HG03571 (cell line): Measurements from ENCODE around the gene ZNF419.

ENCODE experiments used
- ATAC-seq: cut with Tn5 transposase; IDR thresholded peaks from one replicate; pipeline ENCODE4 v1.9.1; 2021; ENCODE audit not compliant: unreplicated experiment

Gene ZNF419

GRCh38 chr19:57527136-57527881 is 39.8 kb downstream of the ZNF419 start, which contains the start of gene ZNF549:
ZNF549 (plus strand) TSS chr19:57527356; CDS start chr19:57527574, 218 bp downstream.
- ATAC-seq: peak; percentile 92

- no peak for ATAC-seq
These were observed 50.5 kb downstream of the ZNF419 start for GRCh38 chr19:57537953-57538547.
